Mesenchymal stem cell (in vitro differentiated cells and primary cell): ENCODE measurements around the gene VGLL1.
A peak's percentile ranks its signal among the peaks of the same experiment; 100 is the strongest.

ENCODE experiments used
- DNase-seq: peaks from one replicate; pipeline ENCODE4 v3.0.0-alpha.2; 2013
- H2AFZ ChIP-seq: one replicate; pipeline ENCODE4 v1.6.1; 2013; ENCODE audit warnings: low read depth, mild to moderate bottlenecking, control low read depth, inconsistent platforms, low read length, moderate library complexity
- H2AK5ac ChIP-seq: 2 replicates; pipeline ENCODE4 v1.6.1; 2013; ENCODE audit warnings: low read length, moderate library complexity, mild to moderate bottlenecking, inconsistent platforms; ENCODE audit not compliant: severe bottlenecking
- H2BK120ac ChIP-seq: one replicate; pipeline ENCODE4 v1.6.1; 2013; ENCODE audit warnings: low read depth, mild to moderate bottlenecking, inconsistent platforms, low read length, moderate library complexity
- H2BK12ac ChIP-seq, 2 experiments: one replicate each; pipeline ENCODE4 v1.6.1; 2013; ENCODE audit warnings: inconsistent platforms in 2 of 2, low read length in 2 of 2, mild to moderate bottlenecking in 2 of 2, moderate library complexity in 2 of 2, control low read depth in 1 of 2
- H2BK15ac ChIP-seq: one replicate; pipeline ENCODE4 v1.6.1; 2013; ENCODE audit warnings: mild to moderate bottlenecking, low read depth, inconsistent platforms; ENCODE audit not compliant: poor library complexity, severe bottlenecking
- H2BK5ac ChIP-seq: 2 replicates; pipeline ENCODE4 v1.6.1; 2013; ENCODE audit warnings: low read depth, mild to moderate bottlenecking, low read length, control low read depth, inconsistent platforms; ENCODE audit not compliant: poor library complexity, severe bottlenecking
- H3K14ac ChIP-seq, 2 experiments: one replicate each; pipeline ENCODE4 v1.6.1; 2013; ENCODE audit warnings: inconsistent platforms in 2 of 2, low read length in 2 of 2, control low read depth in 1 of 2, mild to moderate bottlenecking in 1 of 2, moderate library complexity in 1 of 2
- H3K18ac ChIP-seq, 2 experiments: one replicate each; pipeline ENCODE4 v1.6.1; 2013; ENCODE audit warnings: inconsistent platforms in 2 of 2, low read length in 2 of 2, control low read depth in 1 of 2, low read depth in 1 of 2, mild to moderate bottlenecking in 1 of 2
- H3K23ac ChIP-seq, 2 experiments: one replicate each; pipeline ENCODE4 v1.6.1; 2013; ENCODE audit warnings: inconsistent platforms in 2 of 2, low read length in 2 of 2, mild to moderate bottlenecking in 2 of 2, moderate library complexity in 2 of 2, control low read depth in 1 of 2
- H3K27ac ChIP-seq: 2 replicates; pipeline ENCODE4 v1.5.1; 2013; ENCODE audit warnings: mild to moderate bottlenecking, moderate library complexity, low read length, control low read depth, inconsistent platforms; ENCODE audit not compliant: poor library complexity, severe bottlenecking
- H3K27me3 ChIP-seq, 2 experiments: 2 replicates each; pipeline versions ENCODE4 v1.6.1 to v1.7.0; 2013; ENCODE audit warnings: low read length in 2 of 2, mild to moderate bottlenecking in 2 of 2, moderate library complexity in 2 of 2, control low read depth in 1 of 2, inconsistent platforms in 1 of 2; ENCODE audit not compliant: control insufficient read depth in 1 of 2, insufficient read depth in 1 of 2
- H3K36me3 ChIP-seq, 2 experiments: 2 replicates each; pipeline versions ENCODE4 v1.6.1 to v1.7.0; 2013; ENCODE audit warnings: low read length in 2 of 2, control low read depth in 1 of 2, inconsistent platforms in 1 of 2, low read depth in 1 of 2, mild to moderate bottlenecking in 1 of 2; ENCODE audit not compliant: insufficient read depth in 2 of 2, control insufficient read depth in 1 of 2
- H3K4ac ChIP-seq, 2 experiments: one replicate each; pipeline ENCODE4 v1.6.1; 2013; ENCODE audit warnings: inconsistent platforms in 2 of 2, low read length in 2 of 2, mild to moderate bottlenecking in 2 of 2, moderate library complexity in 2 of 2, control low read depth in 1 of 2, low read depth in 1 of 2
- H3K4me1 ChIP-seq: 2 replicates; pipeline ENCODE4 v1.6.1; 2013; ENCODE audit warnings: low read depth, low read length, control low read depth; ENCODE audit not compliant: control insufficient read depth, insufficient read depth
- H3K4me2 ChIP-seq: 2 replicates; pipeline ENCODE4 v1.6.1; 2013; ENCODE audit warnings: low read length, mild to moderate bottlenecking, inconsistent platforms; ENCODE audit not compliant: poor library complexity, severe bottlenecking
- H3K4me3 ChIP-seq, 2 experiments: 2 replicates each; pipeline versions ENCODE4 v1.5.1 to v1.7.0; 2013; ENCODE audit warnings: low read length in 2 of 2, mild to moderate bottlenecking in 2 of 2, control low read depth in 1 of 2, low read depth in 1 of 2; ENCODE audit not compliant: insufficient read depth in 1 of 2
- H3K79me1 ChIP-seq: replicated peaks from 2 replicates; pipeline ENCODE4 v1.6.1; 2013; ENCODE audit warnings: mild to moderate bottlenecking, control low read depth, low read length, inconsistent platforms; ENCODE audit not compliant: poor library complexity, severe bottlenecking
- H3K9ac ChIP-seq: 2 replicates; pipeline ENCODE4 v1.7.0; 2013; ENCODE audit warnings: mild to moderate bottlenecking, low read length, moderate library complexity
- H3K9me3 ChIP-seq: 2 replicates; pipeline ENCODE4 v1.7.0; 2013; ENCODE audit warnings: mild to moderate bottlenecking, low read length; ENCODE audit not compliant: control insufficient read depth
- H4K8ac ChIP-seq: one replicate; pipeline ENCODE4 v1.6.1; 2013; ENCODE audit warnings: inconsistent platforms, mild to moderate bottlenecking, low read length, moderate library complexity
- H4K91ac ChIP-seq: one replicate; pipeline ENCODE4 v1.6.1; 2013; ENCODE audit warnings: mild to moderate bottlenecking, low read length, inconsistent platforms
- WGBS: methylation state at CpG from one replicate; pipeline ENCODE4 v1.1.7; 2013; ENCODE audit warnings: mixed read lengths; 5-methylcytosine and 5-hydroxymethylcytosine counted together

The VGLL1 gene

GRCh38 chrX:136574548-136574947, 42.5 kb downstream of the VGLL1 start:
- 56% methylated on average over 3 of the region's 3 CpGs for whole genome bisulfite sequencing
- no peak overlapping the region for H2BK120ac ChIP-seq
- no peaks in the 10 kb centered on the region for H3K36me3 ChIP-seq

GRCh38 chrX:136577552-136577951, 45.5 kb downstream of the VGLL1 start:
- Histone ChIP-seq H3K4ac (no peak overlapping the region), H4K91ac (no peak overlapping the region), H2AK5ac (no peak overlapping the region), H3K4me3 (no peak overlapping the region), H3K18ac (no peak overlapping the region), H4K8ac (no peak overlapping the region), H3K4me2 (no peak overlapping the region), H2BK15ac (no peak overlapping the region), H2BK120ac (no peak overlapping the region), H2BK12ac (no peak overlapping the region), H3K9ac (no peak overlapping the region), H3K9me3 (peaks cover under 1% of the 10 kb centered on the region), H3K14ac (no peak overlapping the region), H2BK5ac (no peak overlapping the region), H3K79me1 (no peaks in the 10 kb centered on the region), H2AFZ (no peak overlapping the region), H3K27ac (no peak overlapping the region), H3K4me1 (no peaks in the 10 kb centered on the region), H3K23ac (no peak overlapping the region), H3K36me3 (no peaks in the 10 kb centered on the region), H3K27me3 (peaks cover 3 to 25% of the 10 kb centered on the region in 2 experiments)
- peak; percentile 26 for DNase-seq
- 4% methylated on average over 4 of the region's 6 CpGs for WGBS

More at GRCh38 chrX:136574548-136574947, 42.5 kb downstream of the VGLL1 start:
- Histone ChIP-seq H2BK15ac (no peak overlapping the region), H3K9ac (no peak overlapping the region), H2AK5ac (no peak overlapping the region), H2AFZ (no peak overlapping the region), H3K4me1 (no peaks in the 10 kb centered on the region), H4K91ac (no peak overlapping the region), H3K27me3 (peaks cover 0 to 11% of the 10 kb centered on the region in 2 experiments), H3K4me3 (no peak overlapping the region), H2BK5ac (no peak overlapping the region), H3K4me2 (no peak overlapping the region), H3K27ac (no peak overlapping the region), H3K14ac (no peak overlapping the region), H3K4ac (no peak overlapping the region), H4K8ac (no peak overlapping the region), H3K23ac (no peak overlapping the region), H3K9me3 (peaks cover 5% of the 10 kb centered on the region), H3K79me1 (no peaks in the 10 kb centered on the region), H2BK12ac (no peak overlapping the region), H3K18ac (no peak overlapping the region)
- DNase-seq, result no peak

- H3K18ac ChIP-seq, result no peak overlapping the region
- no peak overlapping the region for H3K23ac ChIP-seq
Measured at GRCh38 chrX:136580316-136580715, 48.3 kb downstream of the VGLL1 start.

DNA sequence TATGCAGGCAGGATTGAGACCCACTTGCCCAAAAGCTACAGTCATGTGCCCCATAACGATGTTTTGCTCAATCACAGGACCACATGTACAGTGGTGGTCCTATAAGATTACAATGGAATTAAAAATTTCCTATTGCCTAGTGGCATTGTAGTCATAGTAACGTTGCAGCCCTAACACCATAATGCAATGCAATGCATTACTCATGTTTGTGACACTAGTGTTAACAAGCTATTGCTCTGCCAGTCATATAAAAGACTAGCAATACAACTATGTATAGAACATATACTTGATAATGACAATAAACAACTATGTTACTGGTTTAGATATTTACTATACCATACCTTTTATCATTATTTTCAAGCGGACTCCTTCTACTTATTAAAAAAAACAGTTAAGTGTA, 50.6 kb downstream of the VGLL1 start:
- H3K79me1 ChIP-seq, result no peaks in the 10 kb centered on the region
- H3K27me3 ChIP-seq, result peaks cover 3 to 17% of the 10 kb centered on the region in 2 experiments
- WGBS, result 86% methylated on average over 1 of the region's 3 CpGs
- H2AFZ ChIP-seq, result no peak overlapping the region
- H3K14ac ChIP-seq, result no peak overlapping the region
- no peak overlapping the region for H4K91ac ChIP-seq
- H3K18ac ChIP-seq, result no peak overlapping the region
- no peaks in the 10 kb centered on the region for H3K36me3 ChIP-seq
- H2BK120ac ChIP-seq, result no peak overlapping the region
- no peak overlapping the region for H3K27ac ChIP-seq
- no peak overlapping the region for H2BK5ac ChIP-seq
- H3K23ac ChIP-seq, result no peak overlapping the region
- H3K4me2 ChIP-seq, result no peak overlapping the region
- H2BK12ac ChIP-seq, result no peak overlapping the region
- no peak overlapping the region for H3K4ac ChIP-seq
- H2BK15ac ChIP-seq, result no peak overlapping the region
- H3K9me3 ChIP-seq, result no peaks in the 10 kb centered on the region
- no peaks in the 10 kb centered on the region for H3K4me1 ChIP-seq
- H4K8ac ChIP-seq, result no peak overlapping the region
- no peak overlapping the region for H2AK5ac ChIP-seq
- no peak overlapping the region for H3K9ac ChIP-seq
- H3K4me3 ChIP-seq, result no peak overlapping the region
- no peak for DNase-seq

More at GRCh38 chrX:136580316-136580715, 48.3 kb downstream of the VGLL1 start:
- Histone ChIP-seq H2BK5ac (no peak overlapping the region), H2BK15ac (no peak overlapping the region), H2BK12ac (no peak overlapping the region), H3K9me3 (no peaks in the 10 kb centered on the region), H3K27ac (no peak overlapping the region), H3K36me3 (no peaks in the 10 kb centered on the region), H2AK5ac (no peak overlapping the region), H4K8ac (no peak overlapping the region), H2BK120ac (no peak overlapping the region), H3K4ac (no peak overlapping the region), H3K79me1 (no peaks in the 10 kb centered on the region), H3K9ac (no peak overlapping the region), H3K27me3 (peaks cover 3 to 25% of the 10 kb centered on the region in 2 experiments), H3K4me3 (no peak overlapping the region), H3K4me1 (no peaks in the 10 kb centered on the region), H3K14ac (no peak overlapping the region), H4K91ac (no peak overlapping the region), H3K4me2 (no peak overlapping the region), H2AFZ (no peak overlapping the region)
- DNase-seq, result no peak
